GM21367 (cell line): ENCODE measurements around the gene SUOX.
"Not testable (repeated sequence)": the region's sequence is repeated elsewhere in the genome, so short reads cannot be mapped to it uniquely, and the experiment has no call there.

Experiments used
- ATAC-seq: cut with Tn5 transposase; IDR thresholded peaks from one replicate; pipeline ENCODE4 v1.9.1; 2021; ENCODE audit not compliant: unreplicated experiment

SUOX gene

DNA sequence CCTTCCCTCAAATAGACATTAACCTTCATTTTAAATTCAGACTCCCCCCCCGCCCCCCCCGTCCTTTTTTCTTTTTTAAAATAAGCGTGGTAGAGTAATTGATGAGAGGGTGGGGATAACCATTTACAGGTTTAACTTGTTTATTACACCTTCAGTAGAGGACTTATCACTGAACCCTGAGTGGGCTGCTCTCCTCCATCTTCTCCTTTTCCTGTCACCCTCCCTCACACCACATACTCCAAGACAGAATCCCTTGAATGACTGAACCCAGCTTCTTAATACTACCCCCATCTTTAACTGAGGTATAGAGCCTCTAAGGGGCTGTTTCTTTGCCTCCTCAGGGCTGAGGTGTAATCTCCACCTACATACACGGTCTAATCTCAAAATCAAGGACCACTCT lies 20.1 kb downstream of the SUOX start:
- ATAC-seq: no peak

- ATAC-seq: no peak
These were observed 21.3 kb downstream of the SUOX start for GRCh38 chr12:56018356-56018755.

DNA sequence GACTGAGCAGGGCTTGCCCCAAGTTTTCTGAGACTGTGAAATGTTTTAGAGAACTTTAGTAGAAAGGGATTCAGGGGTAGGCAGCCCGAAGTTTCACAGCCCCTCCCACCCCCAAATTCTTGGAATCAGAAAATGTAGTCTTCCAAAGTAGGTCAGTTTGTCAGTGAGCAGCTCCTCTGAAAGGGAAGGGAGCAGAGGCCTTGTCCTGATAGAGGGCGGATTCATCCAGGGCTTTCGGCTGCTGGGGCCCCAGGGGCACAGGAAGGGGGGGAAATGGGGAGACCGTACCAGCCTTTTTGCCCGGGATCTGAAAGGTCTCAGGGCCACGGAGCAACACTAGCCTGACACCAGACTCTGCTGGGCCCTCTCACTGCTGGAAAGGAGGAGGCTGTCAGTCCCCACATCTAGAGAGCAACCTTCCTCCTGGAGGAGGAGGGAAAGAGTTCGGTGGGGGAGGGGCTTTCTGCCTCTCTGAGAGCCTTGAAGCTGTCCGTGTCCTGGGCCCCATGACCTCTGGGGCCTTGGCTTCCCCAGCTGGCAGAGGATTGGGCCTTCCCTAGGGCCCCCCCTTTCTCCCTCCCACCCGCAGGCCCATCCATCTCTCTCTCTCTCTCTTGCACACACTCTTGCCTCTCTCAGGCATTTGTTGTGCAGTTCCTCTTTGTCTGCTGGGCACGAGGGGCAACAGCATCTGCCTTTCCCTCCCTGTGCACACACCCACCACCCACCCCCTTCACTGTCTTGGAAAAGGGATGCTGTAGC lies 23.5 kb downstream of the SUOX start, which contains the start of gene IKZF4:
TSS of gene IKZF4 (plus strand) at position 621 of the 762 bp plus-strand sequence. CDS start 451 bp downstream, outside the sequence.
- ATAC-seq: no peak

DNA sequence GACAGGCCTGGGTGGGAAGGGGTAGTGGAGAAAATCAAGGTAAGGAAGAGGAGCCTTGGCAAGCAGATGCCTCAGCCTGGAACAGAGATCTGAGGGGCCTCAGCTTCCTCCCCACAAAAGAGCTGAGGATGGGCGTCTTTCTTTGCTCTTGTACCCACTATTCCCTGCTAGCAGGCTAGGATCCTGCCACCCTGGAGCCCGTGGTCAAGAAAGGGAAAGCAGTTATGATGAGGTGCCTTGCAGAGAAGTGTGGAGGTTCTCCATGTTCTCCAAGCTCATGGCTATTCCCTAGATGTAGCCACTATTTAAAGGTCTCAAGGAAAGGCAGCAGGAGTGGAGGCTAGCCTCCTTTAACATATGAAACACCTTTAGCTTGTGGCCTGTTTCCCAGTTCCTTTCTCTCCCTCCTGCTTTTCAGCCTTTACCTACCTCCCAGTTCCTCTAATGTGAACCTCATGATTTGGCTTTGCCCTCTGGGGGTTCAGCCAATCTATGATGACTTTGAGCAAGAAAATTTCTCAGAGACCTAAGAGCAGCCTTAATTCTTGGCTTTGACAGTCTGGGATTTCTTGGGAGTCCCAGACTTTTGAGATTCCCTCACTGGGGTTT lies 24.9 kb downstream of the SUOX start:
- no peak for ATAC-seq

DNA sequence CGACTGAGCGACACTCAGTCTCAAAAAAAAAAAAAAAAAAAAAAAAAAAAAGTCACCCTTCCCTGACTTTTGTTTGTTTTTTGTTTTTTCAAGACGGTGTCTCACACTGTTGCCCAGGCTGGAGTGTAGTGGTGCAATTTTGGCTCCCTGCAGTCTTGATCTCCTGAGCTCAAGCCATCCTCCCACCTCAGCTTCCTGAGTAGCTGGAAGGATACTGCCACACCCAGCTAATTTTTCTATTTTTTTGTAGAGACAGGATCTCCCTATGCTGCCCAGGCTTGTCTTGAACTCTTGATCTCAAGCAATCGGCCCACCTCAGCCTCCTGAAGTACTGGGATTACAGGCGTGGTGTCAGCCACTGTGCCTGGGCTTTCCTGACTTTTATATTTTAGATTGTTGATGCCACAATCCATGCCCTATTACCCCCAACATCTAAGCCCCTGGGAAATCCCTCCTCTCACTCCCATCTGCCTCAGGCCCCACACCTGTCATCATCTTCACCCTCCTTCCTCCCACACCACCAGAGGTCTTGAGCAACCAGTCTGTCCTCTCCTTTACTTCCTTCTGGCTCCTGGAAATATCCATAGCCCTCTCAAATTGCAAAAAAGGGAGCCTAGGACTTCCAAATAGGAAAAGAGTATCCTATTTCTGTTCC lies 31.6 kb downstream of the SUOX start:
- ATAC-seq: no peak

GRCh38 chr12:56029166-56029519 lies 32.1 kb downstream of the SUOX start:
- ATAC-seq: no peak

GRCh38 chr12:56029666-56030293 lies 32.7 kb downstream of the SUOX start:
- no peak for ATAC-seq

- ATAC-seq: no peak
These were observed 34.9 kb downstream of the SUOX start for GRCh38 chr12:56031987-56032386.

DNA sequence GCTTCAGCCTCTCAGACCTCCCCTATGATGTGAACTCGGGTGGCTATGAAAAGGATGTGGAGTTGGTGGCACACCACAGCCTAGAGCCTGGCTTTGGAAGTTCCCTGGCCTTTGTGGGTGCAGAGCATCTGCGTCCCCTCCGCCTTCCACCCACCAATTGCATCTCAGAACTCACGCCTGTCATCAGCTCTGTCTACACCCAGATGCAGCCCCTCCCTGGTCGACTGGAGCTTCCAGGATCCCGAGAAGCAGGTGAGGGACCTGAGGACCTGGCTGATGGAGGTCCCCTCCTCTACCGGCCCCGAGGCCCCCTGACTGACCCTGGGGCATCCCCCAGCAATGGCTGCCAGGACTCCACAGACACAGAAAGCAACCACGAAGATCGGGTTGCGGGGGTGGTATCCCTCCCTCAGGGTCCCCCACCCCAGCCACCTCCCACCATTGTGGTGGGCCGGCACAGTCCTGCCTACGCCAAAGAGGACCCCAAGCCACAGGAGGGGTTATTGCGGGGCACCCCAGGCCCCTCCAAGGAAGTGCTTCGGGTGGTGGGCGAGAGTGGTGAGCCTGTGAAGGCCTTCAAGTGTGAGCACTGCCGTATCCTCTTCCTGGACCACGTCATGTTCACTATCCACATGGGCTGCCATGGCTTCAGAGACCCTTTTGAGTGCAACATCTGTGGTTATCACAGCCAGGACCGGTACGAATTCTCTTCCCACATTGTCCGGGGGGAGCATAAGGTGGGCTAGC lies 37.7 kb downstream of the SUOX start:
- no peak for ATAC-seq

GRCh38 chr12:56037161-56037560 lies 40.1 kb downstream of the SUOX start:
- ATAC-seq: no peak

DNA sequence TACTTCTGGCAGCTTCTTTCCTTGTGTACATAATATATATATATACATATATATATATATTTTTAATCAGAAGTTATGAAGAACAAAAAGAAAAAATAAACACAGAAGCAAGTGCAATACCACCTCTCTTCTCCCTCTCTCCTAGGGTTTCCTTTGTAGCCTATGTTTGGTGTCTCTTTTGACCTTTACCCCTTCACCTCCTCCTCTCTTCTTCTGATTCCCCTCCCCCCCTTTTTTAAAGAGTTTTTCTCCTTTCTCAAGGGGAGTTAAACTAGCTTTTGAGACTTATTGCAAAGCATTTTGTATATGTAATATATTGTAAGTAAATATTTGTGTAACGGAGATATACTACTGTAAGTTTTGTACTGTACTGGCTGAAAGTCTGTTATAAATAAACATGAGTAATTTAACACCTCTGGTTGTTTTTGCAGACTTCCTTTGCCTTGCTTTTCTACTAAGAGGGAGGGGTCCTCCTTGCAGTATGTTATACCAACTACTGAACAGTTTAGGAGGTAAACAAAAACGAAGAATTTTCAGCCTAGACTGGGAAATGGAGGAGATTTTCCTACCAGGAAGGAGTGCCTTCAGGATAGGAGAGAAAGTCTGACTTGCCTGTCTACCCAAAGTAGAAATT lies 41.1 kb downstream of the SUOX start:
- no peak for ATAC-seq

DNA sequence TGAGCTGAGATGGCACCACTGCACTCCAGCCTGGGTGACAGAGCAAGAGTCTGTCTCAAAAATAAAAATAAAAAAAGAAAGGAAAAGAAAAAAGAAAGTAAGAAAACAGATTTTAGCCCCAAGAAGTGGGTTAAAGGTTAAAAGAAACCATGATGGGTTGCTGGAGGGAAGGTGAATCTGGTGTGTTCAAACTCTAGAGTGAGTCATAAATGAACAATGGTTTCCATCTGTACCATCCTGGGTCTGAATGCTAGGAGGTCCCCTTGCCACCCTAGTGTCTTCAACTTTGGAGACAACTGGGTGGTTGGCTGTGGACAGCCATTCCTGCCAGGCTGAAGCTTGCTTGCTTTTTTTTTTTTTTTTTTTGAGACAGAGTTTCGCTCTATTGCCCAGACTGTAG lies 43.1 kb downstream of the SUOX start:
- no peak for ATAC-seq

DNA sequence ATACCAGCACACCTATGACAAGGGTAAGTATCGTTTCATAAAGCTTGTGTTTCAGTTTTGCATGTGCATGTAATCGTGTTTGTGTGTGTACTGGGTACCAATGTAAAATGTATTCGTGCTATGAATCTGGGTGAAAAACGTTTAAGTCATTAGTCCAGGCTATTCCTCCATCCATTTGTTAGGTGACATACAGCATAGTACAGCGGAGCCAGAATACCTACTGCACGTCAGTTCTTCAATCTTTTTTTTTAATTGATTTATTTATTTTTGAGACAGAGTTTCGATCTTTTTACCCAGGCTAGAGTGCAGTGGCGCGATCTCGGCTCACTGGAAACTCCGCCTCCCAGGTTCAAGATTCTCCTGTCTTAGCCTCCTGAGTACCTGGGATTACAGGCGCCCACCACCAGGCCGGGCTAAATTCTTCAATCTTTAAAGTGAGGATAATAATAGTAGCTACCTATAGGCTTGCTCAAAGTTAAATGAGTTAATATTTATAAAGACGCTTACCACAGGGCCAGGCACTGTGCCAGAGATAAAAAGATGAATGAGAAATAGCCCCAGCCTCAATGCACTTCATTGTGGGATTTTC lies 44.0 kb downstream of the SUOX start:
- no peak for ATAC-seq

DNA sequence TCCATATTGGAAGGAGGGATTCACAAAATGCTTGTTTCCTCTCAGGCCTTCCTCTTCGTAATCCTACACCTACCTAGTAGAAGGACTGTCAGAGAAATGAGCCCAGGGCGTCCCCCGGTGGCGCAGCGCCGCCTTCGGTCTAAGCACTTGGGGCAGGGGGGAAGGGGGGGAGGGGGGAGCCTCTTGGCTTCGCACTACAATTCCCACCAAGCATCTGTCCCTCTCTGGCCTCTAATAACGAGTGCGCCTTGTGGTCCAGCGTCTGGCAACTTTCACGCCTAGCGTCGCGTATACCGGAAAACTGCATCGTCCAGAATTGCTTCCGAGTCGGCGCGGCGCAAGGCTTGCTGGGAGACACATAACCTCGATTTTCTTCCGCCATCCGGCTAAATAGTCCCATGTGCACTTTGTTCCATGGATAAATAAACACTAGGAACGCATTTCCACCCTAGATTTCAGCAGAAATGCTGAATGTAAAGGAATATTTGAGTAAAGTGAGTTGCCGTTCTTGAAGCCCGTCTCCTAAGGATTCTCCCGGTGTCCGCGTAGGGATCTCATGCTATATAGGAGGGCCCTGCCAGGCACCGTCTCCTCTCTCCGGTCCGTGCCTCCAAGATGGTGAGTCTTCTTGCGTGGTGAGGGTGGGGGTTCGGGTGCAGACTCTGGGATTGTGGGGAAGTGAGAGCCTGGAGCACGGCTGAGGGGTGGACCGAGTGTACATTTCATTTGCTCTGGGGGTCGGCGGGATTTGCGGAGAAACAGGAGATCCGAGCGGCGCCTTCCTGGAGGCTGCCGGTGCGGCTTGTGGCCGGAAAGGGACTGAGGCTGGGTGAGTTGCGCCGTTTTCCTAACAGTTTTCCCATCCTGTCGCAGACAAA lies 44.7 kb downstream of the SUOX start, which contains the start of gene RPS26:
TSS of gene RPS26 (plus strand) at position 367 of the 878 bp plus-strand sequence. CDS start at position 616, 249 bp downstream.
- ATAC-seq: peak; percentile 87

DNA sequence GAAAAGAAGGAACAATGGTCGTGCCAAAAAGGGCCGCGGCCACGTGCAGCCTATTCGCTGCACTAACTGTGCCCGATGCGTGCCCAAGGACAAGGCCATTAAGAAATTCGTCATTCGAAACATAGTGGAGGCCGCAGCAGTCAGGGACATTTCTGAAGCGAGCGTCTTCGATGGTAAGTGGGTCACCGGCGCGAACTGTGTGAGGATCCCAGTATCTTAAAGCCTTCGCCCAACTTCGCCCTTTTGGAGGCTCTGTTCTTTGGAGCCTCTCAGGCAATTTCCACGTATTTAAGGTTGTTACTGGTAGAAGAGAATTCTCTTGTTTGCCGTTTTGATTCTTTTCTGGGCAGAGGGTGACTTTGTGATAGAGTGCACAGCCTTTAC lies 45.3 kb downstream of the SUOX start:
- not testable (repeated sequence) for ATAC-seq

DNA sequence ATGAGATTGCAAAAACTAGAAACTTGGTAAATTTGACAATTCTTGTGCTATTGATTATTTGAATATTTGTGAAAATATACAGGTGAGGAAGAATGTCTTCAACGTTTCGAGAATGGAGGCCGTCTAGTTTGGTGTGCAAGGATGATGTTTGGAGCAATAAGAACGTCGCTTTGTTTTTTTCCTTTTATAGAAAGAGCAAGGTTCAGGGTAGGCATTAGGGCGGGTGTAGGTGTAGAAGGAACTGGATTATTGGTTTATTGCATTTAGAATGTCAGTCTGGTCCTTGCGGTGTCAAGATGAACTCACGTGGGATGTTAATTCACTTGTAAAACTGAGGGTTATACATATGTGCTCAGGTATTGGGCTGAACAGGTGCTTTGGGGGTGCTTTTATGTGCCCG lies 45.8 kb downstream of the SUOX start:
- no peak for ATAC-seq

- ATAC-seq: no peak
These were observed 49.1 kb downstream of the SUOX start for GRCh38 chr12:56046027-56046780.

- ATAC-seq: no peak
These were observed 56.4 kb downstream of the SUOX start for GRCh38 chr12:56053407-56053893.
